MG63 (cell line): ENCODE results near the gene GAS7. TPM values are rescaled to one million over a fixed set of nuclear protein-coding genes. Genes with fewer than 3 reads are reported as not detected.

ENCODE experiments used
- DNase-seq: peaks from one replicate; pipeline ENCODE4 v3.0.0-alpha.2; 2020
- H3K27me3 ChIP-seq: fragments of 250-450 bp; sonication (Bioruptor Pico); 2 replicates; pipeline ENCODE4 v1.5.1; 2020; ENCODE audit warnings: mild to moderate bottlenecking, moderate library complexity
- H3K36me3 ChIP-seq: fragments of 250-450 bp; sonication (Bioruptor Pico); 2 replicates; pipeline ENCODE4 v1.5.1; 2020; ENCODE audit warnings: mild to moderate bottlenecking, moderate library complexity
- H3K4me3 ChIP-seq: fragments of 250-450 bp; sonication (Bioruptor Pico); 2 replicates; pipeline ENCODE4 v1.5.1; 2020; ENCODE audit warnings: mild to moderate bottlenecking, moderate library complexity
- H3K9me3 ChIP-seq: fragments of 250-450 bp; sonication (Bioruptor Pico); 2 replicates; pipeline ENCODE4 v1.5.1; 2020; ENCODE audit warnings: mild to moderate bottlenecking, moderate library complexity
- total RNA-seq: library from RNA; depleted of rRNA; stranded (reverse); fragments of >200 nt; shearing (Covaris generic); gene quantifications from 2 replicates; pipeline ENCODE4 v1.2.3, GENCODE V29; 2014; ENCODE audit warnings: low replicate concordance

GAS7 gene
- total RNA-seq, 1 experiment from 2014 or later: 8.7 TPM

- peaks cover 3% of the 10 kb centered on the region; the same call in 1 of the 2 replicates for H3K9me3 ChIP-seq
- no peak overlapping the region for H3K4me3 ChIP-seq
- no peaks in the 10 kb centered on the region for H3K27me3 ChIP-seq
- DNase-seq: peak; percentile 82
- no peaks in the 10 kb centered on the region for H3K36me3 ChIP-seq
These were observed 68.1 kb downstream of the GAS7 start for GRCh38 chr17:10130263-10130662.

- DNase-seq: peak; percentile 99
- Histone ChIP-seq H3K9me3 (peaks cover 3% of the 10 kb centered on the region; the same call in 1 of the 2 replicates), H3K27me3 (no peaks in the 10 kb centered on the region), H3K36me3 (no peaks in the 10 kb centered on the region), H3K4me3 (no peak overlapping the region)
These were observed 70.5 kb downstream of the GAS7 start for GRCh38 chr17:10127819-10128425.

- Histone ChIP-seq H3K27me3 (no peaks in the 10 kb centered on the region), H3K36me3 (no peaks in the 10 kb centered on the region), H3K4me3 (no peak overlapping the region), H3K9me3 (peaks cover 3% of the 10 kb centered on the region; the same call in 1 of the 2 replicates)
- peak; percentile 72 for DNase-seq
These were observed 71.5 kb downstream of the GAS7 start for GRCh38 chr17:10126616-10127501.

GRCh38 chr17:10126276-10126615 lies 72.2 kb downstream of the GAS7 start:
- Histone ChIP-seq H3K36me3 (no peaks in the 10 kb centered on the region), H3K27me3 (no peaks in the 10 kb centered on the region), H3K9me3 (peaks cover 3% of the 10 kb centered on the region; the same call in 1 of the 2 replicates), H3K4me3 (no peak overlapping the region)
- no peak for DNase-seq

GRCh38 chr17:10125531-10126275 lies 72.7 kb downstream of the GAS7 start:
- peaks cover 3% of the 10 kb centered on the region; the same call in 1 of the 2 replicates for H3K9me3 ChIP-seq
- H3K36me3 ChIP-seq: no peaks in the 10 kb centered on the region
- DNase-seq: no peak
- no peak overlapping the region for H3K4me3 ChIP-seq
- no peaks in the 10 kb centered on the region for H3K27me3 ChIP-seq

GRCh38 chr17:10123093-10123492 lies 75.3 kb downstream of the GAS7 start:
- H3K27me3 ChIP-seq: no peaks in the 10 kb centered on the region
- DNase-seq: no peak
- no peaks in the 10 kb centered on the region for H3K36me3 ChIP-seq
- H3K4me3 ChIP-seq: no peak overlapping the region
- H3K9me3 ChIP-seq: no peaks in the 10 kb centered on the region

GRCh38 chr17:10121971-10122707 lies 76.3 kb downstream of the GAS7 start:
- peak; percentile 22 for DNase-seq
- Histone ChIP-seq H3K27me3 (no peaks in the 10 kb centered on the region), H3K9me3 (no peaks in the 10 kb centered on the region), H3K36me3 (no peaks in the 10 kb centered on the region), H3K4me3 (no peak overlapping the region)

GRCh38 chr17:10120749-10121148 lies 77.7 kb downstream of the GAS7 start:
- H3K9me3 ChIP-seq: no peaks in the 10 kb centered on the region; the same call in 1 of the 2 replicates
- H3K27me3 ChIP-seq: no peaks in the 10 kb centered on the region
- no peaks in the 10 kb centered on the region for H3K36me3 ChIP-seq
- DNase-seq: no peak
- H3K4me3 ChIP-seq: no peak overlapping the region

GRCh38 chr17:10120109-10120485 lies 78.3 kb downstream of the GAS7 start:
- DNase-seq: no peak
- Histone ChIP-seq H3K27me3 (no peaks in the 10 kb centered on the region), H3K9me3 (no peaks in the 10 kb centered on the region; the same call in 1 of the 2 replicates), H3K4me3 (no peak overlapping the region), H3K36me3 (no peaks in the 10 kb centered on the region)

- Histone ChIP-seq H3K36me3 (no peaks in the 10 kb centered on the region), H3K27me3 (no peaks in the 10 kb centered on the region), H3K4me3 (no peak overlapping the region), H3K9me3 (no peaks in the 10 kb centered on the region; the same call in 1 of the 2 replicates)
- peak; percentile 59 for DNase-seq
These were observed 79.0 kb downstream of the GAS7 start for GRCh38 chr17:10119203-10120108.

- Histone ChIP-seq H3K4me3 (no peak overlapping the region), H3K36me3 (no peaks in the 10 kb centered on the region), H3K9me3 (no peaks in the 10 kb centered on the region; the same call in 1 of the 2 replicates), H3K27me3 (no peaks in the 10 kb centered on the region)
- no peak for DNase-seq
These were observed 79.6 kb downstream of the GAS7 start for GRCh38 chr17:10118788-10119130.

- no peaks in the 10 kb centered on the region for H3K36me3 ChIP-seq
- no peak overlapping the region for H3K4me3 ChIP-seq
- no peaks in the 10 kb centered on the region for H3K27me3 ChIP-seq
- no peak for DNase-seq
- H3K9me3 ChIP-seq: no peaks in the 10 kb centered on the region; the same call in 1 of the 2 replicates
These were observed 80.8 kb downstream of the GAS7 start for GRCh38 chr17:10117581-10118001.

- Histone ChIP-seq H3K4me3 (no peak overlapping the region), H3K9me3 (no peaks in the 10 kb centered on the region; the same call in 1 of the 2 replicates), H3K27me3 (no peaks in the 10 kb centered on the region), H3K36me3 (no peaks in the 10 kb centered on the region)
- DNase-seq: no peak
These were observed 81.5 kb downstream of the GAS7 start for GRCh38 chr17:10116753-10117420.

- Histone ChIP-seq H3K4me3 (no peak overlapping the region), H3K27me3 (no peaks in the 10 kb centered on the region), H3K9me3 (no peaks in the 10 kb centered on the region; the same call in 1 of the 2 replicates), H3K36me3 (no peaks in the 10 kb centered on the region)
- no peak for DNase-seq
These were observed 82.1 kb downstream of the GAS7 start for GRCh38 chr17:10116267-10116666.

GRCh38 chr17:10115536-10115932 lies 82.9 kb downstream of the GAS7 start:
- DNase-seq: no peak
- H3K9me3 ChIP-seq: no peaks in the 10 kb centered on the region; the same call in 1 of the 2 replicates
- no peaks in the 10 kb centered on the region for H3K27me3 ChIP-seq
- peak overlapping the region; percentile 3; the same call in 1 of the 2 replicates for H3K4me3 ChIP-seq
- no peaks in the 10 kb centered on the region for H3K36me3 ChIP-seq
